GM19463 (cell line): ENCODE measurements around the gene SNRNP200.

ENCODE experiments used
- ATAC-seq: cut with Tn5 transposase; IDR thresholded peaks from one replicate; pipeline ENCODE4 v1.9.1; 2021; ENCODE audit warnings: mild to moderate bottlenecking, moderate library complexity; ENCODE audit not compliant: unreplicated experiment

SNRNP200 gene

DNA sequence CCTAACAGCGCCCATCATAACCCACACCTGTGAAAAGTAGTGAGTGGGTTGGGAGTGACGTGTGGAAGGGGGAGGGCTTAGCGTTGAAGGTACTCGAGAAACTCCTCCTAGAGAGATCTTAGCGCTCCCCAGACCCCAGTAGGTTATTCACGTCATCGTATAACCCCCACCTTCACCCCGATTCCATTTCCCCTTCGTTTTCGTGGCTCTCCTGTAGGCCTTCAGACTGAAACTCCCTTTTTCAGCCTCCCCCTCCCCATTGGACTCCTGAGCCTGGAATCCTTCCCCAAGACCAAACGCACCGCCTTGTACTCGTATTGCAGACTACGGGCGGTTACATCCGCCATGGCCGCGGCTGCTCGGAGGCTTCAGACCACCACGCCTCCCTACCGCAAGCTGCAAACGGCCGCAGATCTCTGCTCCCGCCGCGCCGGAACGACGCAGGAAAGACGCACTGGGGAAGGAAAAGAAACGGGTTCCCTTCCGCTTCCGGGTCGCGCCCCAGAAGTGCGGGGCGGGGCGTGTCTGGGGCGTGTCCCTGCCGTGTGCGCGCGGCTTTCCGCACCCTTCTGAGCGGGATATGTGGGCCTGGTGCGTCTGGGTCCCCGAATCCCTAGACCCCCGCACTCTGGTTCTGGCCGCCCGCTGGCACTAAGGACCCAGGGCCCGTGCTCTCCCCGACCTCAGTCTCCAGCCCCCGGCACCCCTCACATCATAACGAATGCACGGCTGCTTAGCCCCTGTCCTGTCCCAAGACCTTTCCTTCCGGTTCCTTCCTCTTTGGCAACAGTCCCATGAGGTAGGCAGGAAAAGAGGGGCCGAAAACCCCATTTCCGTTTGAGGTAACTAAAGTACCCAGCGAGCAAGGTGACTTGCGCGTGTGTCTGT lies at the start of gene SNRNP200:
Gene SNRNP200 (minus strand): TSS at position 456 of the 888 bp plus-strand sequence. CDS start 109 bp downstream, at position 347.
- peak; percentile 97 for ATAC-seq

GRCh38 chr2:96354492-96354891 lies 49.1 kb upstream of the SNRNP200 start:
- no peak for ATAC-seq

GRCh38 chr2:96353606-96354101 lies 48.3 kb upstream of the SNRNP200 start:
- no peak for ATAC-seq

- ATAC-seq, result no peak
Measured at GRCh38 chr2:96353032-96353561, 47.8 kb upstream of the SNRNP200 start.

DNA sequence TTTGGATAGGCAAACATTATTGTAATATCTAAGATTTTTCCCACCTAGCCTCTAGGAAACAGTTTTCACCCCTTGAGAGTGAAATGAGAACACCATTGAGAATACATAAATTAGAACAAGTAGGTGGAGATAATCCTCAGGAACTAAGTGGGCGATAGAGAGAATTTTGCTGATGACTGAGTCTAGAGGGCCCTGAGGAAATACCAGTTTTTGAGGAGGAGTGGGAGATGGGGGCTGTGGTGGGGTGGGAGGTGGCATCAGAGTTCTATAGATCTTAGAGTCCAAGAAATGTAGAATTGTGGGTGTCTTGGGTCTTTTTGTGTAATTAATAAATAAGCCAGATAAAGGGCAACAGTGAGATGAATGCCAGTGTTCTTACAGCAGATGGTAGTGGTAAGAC lies 42.0 kb upstream of the SNRNP200 start:
- no peak for ATAC-seq

GRCh38 chr2:96345868-96346462 lies 40.6 kb upstream of the SNRNP200 start:
- no peak for ATAC-seq

DNA sequence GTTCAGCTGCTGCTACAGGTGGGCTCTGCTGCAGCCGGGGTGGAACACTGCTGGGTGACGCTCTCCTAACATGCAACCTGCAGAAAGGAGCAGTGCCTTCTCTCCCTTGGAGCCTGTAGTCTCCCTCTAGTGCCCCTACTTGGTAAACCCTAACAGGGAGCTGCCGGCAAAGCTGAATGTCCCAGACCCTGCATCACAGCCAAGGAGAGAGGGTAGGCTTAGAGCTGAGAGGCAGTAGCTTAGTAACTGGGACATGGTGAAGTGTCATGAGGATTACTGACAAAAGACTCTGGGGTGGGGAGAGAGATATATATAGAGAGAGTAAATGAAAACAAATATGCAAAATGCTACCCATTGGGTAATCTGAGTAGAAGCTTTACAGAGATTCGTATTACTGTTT lies 40.1 kb upstream of the SNRNP200 start:
- no peak for ATAC-seq

DNA sequence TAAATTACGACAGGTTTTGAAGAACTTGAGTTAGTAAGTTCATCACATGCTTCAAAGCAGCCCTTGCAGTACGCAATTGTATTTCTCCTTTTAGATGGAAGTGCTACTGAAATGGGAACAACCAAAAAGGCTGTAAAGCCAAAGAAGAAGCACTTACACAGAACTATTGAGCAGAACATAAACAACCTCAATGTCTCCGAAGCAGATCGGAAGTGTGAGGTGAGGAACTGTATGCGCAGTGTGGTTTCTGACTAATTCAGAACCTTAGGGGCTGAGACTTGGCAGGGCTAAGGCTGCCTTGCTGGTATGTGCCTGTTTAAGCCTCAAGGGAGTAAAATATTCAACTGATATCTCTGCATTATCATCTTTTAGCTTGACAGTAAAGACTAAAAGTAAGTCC lies 38.7 kb upstream of the SNRNP200 start:
- ATAC-seq, result peak; percentile 85

- ATAC-seq, result no peak
Measured at GRCh38 chr2:96342085-96342484, 36.7 kb upstream of the SNRNP200 start.

DNA sequence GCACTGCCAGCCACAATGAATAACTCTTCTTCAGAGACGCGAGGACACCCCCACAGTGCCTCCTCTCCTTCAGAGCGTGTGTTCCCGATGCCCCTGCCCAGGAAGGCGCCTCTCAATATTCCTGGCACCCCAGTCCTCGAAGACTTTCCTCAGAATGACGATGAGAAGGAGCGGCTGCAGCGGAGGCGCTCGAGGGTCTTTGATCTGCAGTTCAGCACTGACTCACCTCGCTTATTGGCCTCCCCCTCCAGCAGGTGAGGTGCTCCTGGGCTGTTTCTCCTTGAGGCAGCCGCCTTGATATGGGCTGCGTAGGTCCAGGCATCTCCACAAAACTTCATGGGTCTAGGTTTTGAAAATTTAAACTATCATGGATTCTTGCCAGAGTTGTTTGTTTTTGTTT lies 36.3 kb upstream of the SNRNP200 start:
- ATAC-seq, result no peak

DNA sequence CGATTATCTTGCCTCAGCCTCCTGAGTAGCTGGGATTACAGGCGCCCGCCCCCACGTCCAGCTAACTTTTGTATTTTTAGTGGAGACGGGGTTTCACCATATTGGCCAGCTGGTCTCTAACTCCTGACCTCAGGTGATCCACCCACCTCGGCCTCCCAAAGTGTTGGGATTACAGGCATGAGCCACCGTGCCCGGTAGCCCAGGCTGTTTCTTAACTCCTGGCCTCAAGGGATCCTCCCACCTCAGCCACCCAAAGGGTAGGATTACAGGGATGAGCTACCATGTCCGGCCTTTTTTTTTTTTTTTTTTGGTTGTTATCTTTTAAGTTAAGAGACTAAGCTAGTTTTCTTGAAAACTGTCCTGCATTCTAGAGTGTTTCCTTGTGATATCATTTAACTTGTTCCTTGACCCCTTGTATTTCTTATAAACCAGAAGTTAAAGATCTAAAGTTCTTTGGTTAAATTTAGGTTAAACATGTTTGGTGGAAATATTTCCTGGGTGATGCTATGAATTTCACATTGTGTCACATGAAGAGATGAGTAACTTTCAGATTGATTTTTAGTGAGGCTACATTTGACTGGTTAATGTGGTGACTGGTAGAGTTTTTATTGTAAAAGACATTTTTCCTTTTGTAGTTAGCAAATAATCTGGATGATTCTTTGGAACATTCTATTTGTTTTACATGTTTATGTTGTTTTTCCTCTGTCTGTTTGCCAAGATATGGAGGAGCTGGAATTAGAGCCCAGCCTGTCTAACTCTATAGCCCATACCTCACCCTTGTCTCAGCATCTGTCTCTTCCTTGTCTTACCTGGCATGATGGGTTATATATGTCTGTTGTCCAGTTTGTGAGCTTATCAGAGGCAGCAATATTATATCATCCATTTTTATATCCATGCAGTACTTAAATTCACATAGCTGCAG lies 35.4 kb upstream of the SNRNP200 start:
- no peak for ATAC-seq

DNA sequence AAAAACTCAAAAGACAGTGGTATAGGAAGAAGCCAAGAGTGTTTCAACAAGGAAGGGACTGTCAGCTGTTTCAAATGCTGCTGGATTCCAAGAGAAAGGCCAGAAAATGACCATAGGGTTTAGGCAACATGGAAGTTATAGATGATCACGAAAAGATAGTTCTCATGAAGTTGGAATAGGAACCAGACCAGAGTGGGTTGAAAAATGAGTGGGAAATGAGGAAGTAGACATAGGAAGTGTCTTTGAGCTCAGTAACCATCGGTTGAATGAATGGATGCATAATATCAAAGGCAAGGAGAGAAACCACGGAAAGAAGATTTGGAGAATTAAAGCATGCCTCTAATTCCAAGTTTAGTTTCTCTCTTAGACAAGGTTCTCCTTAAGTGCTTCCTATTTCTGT lies 31.5 kb upstream of the SNRNP200 start:
- ATAC-seq, result no peak

DNA sequence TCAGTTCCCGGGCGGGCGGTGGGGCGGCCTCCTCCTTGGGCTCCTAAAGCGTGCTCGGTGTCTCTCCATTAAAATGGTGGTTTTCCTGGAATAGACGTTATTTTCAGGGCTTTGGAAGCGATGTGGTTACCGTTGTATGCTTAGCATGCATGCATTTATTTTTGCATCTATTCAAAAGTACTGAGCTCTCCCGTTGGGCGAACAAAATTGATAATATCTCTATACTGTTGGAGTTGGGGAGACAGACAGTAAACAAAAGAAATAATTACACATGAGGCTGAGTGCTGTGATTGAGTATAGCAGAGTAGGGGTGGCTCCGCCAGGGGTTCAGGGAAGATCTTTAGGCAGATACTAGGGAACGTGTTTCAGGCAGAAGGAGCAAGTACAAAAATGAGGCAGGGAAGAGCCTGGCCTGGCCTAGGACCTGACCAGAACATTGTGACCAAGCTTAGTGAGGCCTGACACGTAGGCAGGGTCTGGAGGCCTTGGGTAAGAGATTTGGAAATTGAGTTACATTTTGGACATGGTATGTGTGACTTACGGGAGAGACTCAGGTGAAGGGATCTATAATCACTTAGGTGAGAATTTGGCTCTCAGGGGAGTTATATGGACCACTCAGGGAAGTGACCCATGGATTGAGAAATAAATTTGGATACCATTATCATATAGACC lies 30.9 kb upstream of the SNRNP200 start:
- ATAC-seq, result no peak

- ATAC-seq, result no peak
Measured at GRCh38 chr2:96333708-96334107, 28.4 kb upstream of the SNRNP200 start.

DNA sequence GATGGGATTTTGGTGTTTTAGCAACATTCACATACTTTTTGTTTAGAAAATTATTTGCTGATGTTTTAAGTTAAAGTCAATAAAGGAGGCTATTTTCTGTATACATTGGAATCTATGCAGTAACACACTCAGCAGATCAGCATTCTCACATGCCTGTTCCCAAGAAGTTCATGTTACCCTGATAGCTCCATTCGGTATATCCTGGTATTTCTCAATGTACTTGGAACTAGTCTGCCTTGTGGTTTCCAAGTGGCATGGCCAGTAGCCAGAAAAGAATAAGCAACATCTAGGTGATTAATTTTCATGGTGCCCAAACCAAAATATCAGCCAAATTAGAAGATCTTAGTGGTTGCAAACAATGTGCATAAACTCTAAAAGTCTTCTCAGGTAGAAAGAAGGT lies 25.1 kb upstream of the SNRNP200 start:
- ATAC-seq, result no peak

- ATAC-seq, result no peak
Measured at GRCh38 chr2:96329874-96330273, 24.5 kb upstream of the SNRNP200 start.

DNA sequence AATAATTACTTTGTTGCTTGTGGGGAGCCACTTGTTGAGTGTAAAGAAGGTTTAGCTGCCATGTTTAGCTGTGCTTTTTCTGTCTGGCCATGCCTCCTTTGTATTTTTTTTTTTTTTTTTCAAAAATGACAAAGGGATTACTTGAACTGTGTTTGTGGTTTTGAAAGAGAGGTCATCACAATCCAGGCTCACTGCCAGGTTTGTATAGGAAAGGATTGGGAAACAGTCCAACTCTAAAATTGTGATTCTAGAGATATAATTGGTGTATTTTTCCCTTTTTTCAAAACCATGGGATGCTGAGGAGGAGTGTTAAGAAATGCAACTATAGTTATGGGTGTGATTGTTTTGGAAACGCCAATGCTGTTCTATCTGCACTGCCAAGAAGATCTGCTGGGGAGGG lies 24.1 kb upstream of the SNRNP200 start:
- no peak for ATAC-seq

- ATAC-seq, result no peak
Measured at GRCh38 chr2:96326990-96327820, 21.9 kb upstream of the SNRNP200 start.

DNA sequence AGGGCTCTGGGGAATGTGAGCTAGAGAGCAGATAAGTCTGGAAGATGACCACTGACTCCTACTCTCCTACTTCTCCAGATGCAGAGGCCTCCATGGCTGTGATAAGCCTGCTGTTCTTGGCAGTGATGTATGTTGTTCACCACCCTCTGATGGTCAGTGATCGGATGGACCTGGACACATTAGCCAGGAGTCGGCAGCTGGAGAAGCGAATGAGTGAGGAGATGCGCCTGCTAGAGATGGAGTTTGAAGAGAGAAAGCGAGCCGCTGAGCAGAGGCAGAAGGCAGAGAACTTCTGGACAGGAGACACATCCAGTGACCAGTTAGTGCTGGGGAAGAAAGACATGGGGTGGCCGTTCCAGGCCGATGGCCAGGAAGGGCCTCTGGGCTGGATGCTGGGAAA lies 21.2 kb upstream of the SNRNP200 start:
- no peak for ATAC-seq

DNA sequence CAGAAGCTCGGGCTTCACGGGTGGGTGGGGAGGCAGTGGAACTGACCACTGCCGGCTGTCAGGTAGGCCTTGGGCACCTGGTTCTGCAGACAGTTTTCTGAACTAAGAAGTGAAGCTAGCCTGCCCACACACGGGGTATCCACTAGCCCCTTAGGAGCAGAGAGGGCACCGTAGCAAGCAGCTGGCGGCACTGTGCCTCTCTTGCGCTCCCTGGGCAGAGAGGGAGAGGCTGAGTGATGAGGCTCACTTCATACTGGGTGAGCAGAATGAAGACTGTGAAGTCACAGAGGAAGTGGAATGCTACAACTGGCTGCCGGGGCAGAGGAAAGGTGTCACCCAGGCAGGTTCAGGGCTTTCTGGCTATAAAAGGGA lies 20.5 kb upstream of the SNRNP200 start:
- no peak for ATAC-seq
